H1 (cell line): ENCODE data around the gene HNRNPH2. TPM values are rescaled to one million over a fixed set of nuclear protein-coding genes. Genes with fewer than 3 reads are reported as not detected.

Experiments
- CTCF ChIA-PET: fragments of 300-600 bp; sonication (Branson Sonifier 250); formaldehyde crosslinking; loops from one replicate; lab custom pipeline; 2021; ENCODE audit not compliant: partially characterized antibody; lab: Charles Lee
- POLR2A ChIA-PET: fragments of 300-600 bp; sonication (Branson Sonifier 250); formaldehyde crosslinking; loops from one replicate; lab custom pipeline; 2021; ENCODE audit warnings: inconsistent platforms; ENCODE audit not compliant: partially characterized antibody; lab: Charles Lee
- DNase-seq, 2 experiments: peaks; one replicate each; pipeline versions ENCODE4 v3.0.0 to v3.0.0-alpha.2; 2010 to 2022; ENCODE audit warnings: low spot score in 2 of 2, low read depth in 1 of 2, mixed read lengths in 1 of 2
- FAIRE-seq: peaks from 2 replicates; lab custom pipeline; 2011; peaks lifted over from hg19 to GRCh38; lab: Jason Lieb, UNC
- H2AFZ ChIP-seq: 2 replicates; pipeline ENCODE4 v1.8.1; 2012; ENCODE audit warnings: low read length, inconsistent platforms
- H2AK5ac ChIP-seq: 2 replicates; pipeline ENCODE4 v1.6.1; 2013; ENCODE audit warnings: low read depth, low read length
- H2BK120ac ChIP-seq: replicated peaks from 2 replicates; pipeline ENCODE3; 2013; ENCODE audit warnings: low read depth, low read length, inconsistent platforms
- H2BK12ac ChIP-seq: 2 replicates; pipeline ENCODE4 v1.6.1; 2013; ENCODE audit warnings: low read depth, low read length
- H2BK15ac ChIP-seq: 2 replicates; pipeline ENCODE4 v1.6.1; 2013; ENCODE audit warnings: low read length
- H2BK20ac ChIP-seq: 2 replicates; pipeline ENCODE4 v1.6.1; 2013; ENCODE audit warnings: low read length
- H2BK5ac ChIP-seq: 2 replicates; pipeline ENCODE4 v1.6.1; 2013; ENCODE audit warnings: low read depth, low read length
- H3K14ac ChIP-seq: 2 replicates; pipeline ENCODE4 v1.6.1; 2013; ENCODE audit warnings: inconsistent platforms; ENCODE audit not compliant: insufficient read length
- H3K18ac ChIP-seq: 2 replicates; pipeline ENCODE4 v1.6.1; 2013; ENCODE audit warnings: low read length; ENCODE audit errors: extremely low read depth
- H3K23ac ChIP-seq: 2 replicates; pipeline ENCODE4 v1.6.1; 2013; ENCODE audit warnings: inconsistent platforms; ENCODE audit not compliant: insufficient read length
- H3K23me2 ChIP-seq: 2 replicates; pipeline ENCODE4 v1.6.1; 2013; ENCODE audit warnings: low read depth, low read length
- H3K27ac ChIP-seq: 2 replicates; pipeline ENCODE4 v1.6.1; 2011; ENCODE audit warnings: low read depth, low read length, inconsistent platforms
- H3K27me3 ChIP-seq, 4 experiments: replicated peaks in 1 of 4; 1 replicate in 1 of 4; 2 replicates in 3 of 4; pipeline versions ENCODE4 v1.6.1 to v1.8.1; 2011 to 2013; ENCODE audit warnings: low read length in 3 of 4, mild to moderate bottlenecking in 3 of 4, inconsistent platforms in 2 of 4, mixed read lengths in 2 of 4, moderate library complexity in 1 of 4; ENCODE audit not compliant: control insufficient read depth in 3 of 4, insufficient read depth in 3 of 4; ENCODE audit errors: extremely low read depth in 1 of 4
- H3K36me3 ChIP-seq, 4 experiments: 2 replicates each; pipeline versions ENCODE4 v1.6.1 to v1.8.1; 2011 to 2013; ENCODE audit warnings: mild to moderate bottlenecking in 4 of 4, low read length in 3 of 4, moderate library complexity in 2 of 4, control low read depth in 1 of 4, inconsistent platforms in 1 of 4; ENCODE audit not compliant: insufficient read depth in 4 of 4, control insufficient read depth in 2 of 4
- H3K4ac ChIP-seq: replicated peaks from 2 replicates; pipeline ENCODE3; 2013; ENCODE audit warnings: low read length, low read depth, mixed read lengths, inconsistent platforms; ENCODE audit not compliant: insufficient read length
- H3K4me1 ChIP-seq, 4 experiments: replicated peaks in 1 of 4; 1 replicate in 1 of 4; 2 replicates in 3 of 4; pipeline versions ENCODE4 v1.6.1 to v1.8.1; 2011 to 2013; ENCODE audit warnings: low read length in 3 of 4, inconsistent platforms in 2 of 4, mixed read lengths in 1 of 4; ENCODE audit not compliant: insufficient read depth in 4 of 4, control insufficient read depth in 3 of 4
- H3K4me2 ChIP-seq, 2 experiments: 2 replicates each; pipeline versions ENCODE4 v1.6.1 to v1.8.1; 2011 to 2013; ENCODE audit warnings: low read depth in 2 of 2, low read length in 2 of 2, control low read depth in 1 of 2, inconsistent platforms in 1 of 2, mild to moderate bottlenecking in 1 of 2; ENCODE audit not compliant: insufficient read depth in 1 of 2
- H3K4me3 ChIP-seq, 4 experiments: fragments of 200-600, 300-600 bp in 1 of 4; sonication (generic), shearing (Covaris generic), sonication (Bioruptor Twin) in 1 of 4; 2 replicates each; pipeline versions ENCODE4 v1.5.1 to v1.8.1; 2011 to 2016; ENCODE audit warnings: low read length in 4 of 4, low read depth in 3 of 4, control low read depth in 2 of 4, inconsistent platforms in 2 of 4, mild to moderate bottlenecking in 2 of 4, mixed read lengths in 1 of 4, moderate library complexity in 1 of 4; ENCODE audit not compliant: insufficient read depth in 2 of 4; ENCODE audit errors: extremely low read depth in 1 of 4
- H3K56ac ChIP-seq: replicated peaks from 2 replicates; pipeline ENCODE3; 2013; ENCODE audit warnings: low read depth, mild to moderate bottlenecking, mixed read lengths, low read length, inconsistent platforms; ENCODE audit not compliant: insufficient read length
- H3K79me1 ChIP-seq: 2 replicates; pipeline ENCODE4 v1.6.1; 2013; ENCODE audit warnings: low read depth, low read length, control low read depth
- H3K79me2 ChIP-seq, 2 experiments: 2 replicates each; pipeline versions ENCODE4 v1.6.1 to v1.8.1; 2012 to 2013; ENCODE audit warnings: low read length in 2 of 2, mild to moderate bottlenecking in 2 of 2, inconsistent platforms in 1 of 2; ENCODE audit not compliant: insufficient read depth in 2 of 2, control insufficient read depth in 1 of 2
- H3K9ac ChIP-seq, 4 experiments: replicated peaks in 1 of 4; 1 replicate in 1 of 4; 2 replicates in 3 of 4; pipeline versions ENCODE4 v1.6.1 to v1.8.1; 2011 to 2013; ENCODE audit warnings: low read depth in 3 of 4, low read length in 3 of 4, control low read depth in 2 of 4, mild to moderate bottlenecking in 2 of 4, moderate library complexity in 2 of 4, inconsistent platforms in 1 of 4; ENCODE audit errors: extremely low read depth in 1 of 4
- H3K9me3 ChIP-seq, 2 experiments: 2 replicates each; pipeline versions ENCODE4 v1.6.1 to v1.8.1; 2012 to 2013; ENCODE audit warnings: mild to moderate bottlenecking in 2 of 2, moderate library complexity in 2 of 2, control low read depth in 1 of 2, inconsistent platforms in 1 of 2, low read depth in 1 of 2, low read length in 1 of 2, mixed read lengths in 1 of 2; ENCODE audit not compliant: insufficient read depth in 2 of 2
- H4K20me1 ChIP-seq, 2 experiments: replicated peaks in 1 of 2; 2 replicates each; pipeline versions ENCODE3 to v1.8.1; 2011 to 2013; ENCODE audit warnings: inconsistent platforms in 2 of 2, low read length in 2 of 2, mild to moderate bottlenecking in 1 of 2; ENCODE audit not compliant: insufficient read depth in 2 of 2, control insufficient read depth in 1 of 2
- H4K5ac ChIP-seq: 2 replicates; pipeline ENCODE4 v1.6.1; 2013; ENCODE audit warnings: low read length, low read depth, mixed read lengths, inconsistent platforms; ENCODE audit not compliant: insufficient read length
- H4K8ac ChIP-seq: 2 replicates; pipeline ENCODE4 v1.8.0; 2013; ENCODE audit warnings: mild to moderate bottlenecking, moderate library complexity, low read length, inconsistent platforms; ENCODE audit not compliant: insufficient read depth; ENCODE audit errors: extremely low read depth
- H4K91ac ChIP-seq: replicated peaks from 2 replicates; pipeline ENCODE3; 2013; ENCODE audit warnings: low read length, mixed read lengths, inconsistent platforms; ENCODE audit not compliant: insufficient read length
- WGBS, 2 experiments: shearing (Covaris generic) in 1 of 2; methylation state at CpG; one replicate each; pipeline versions ENCODE4 v1.1.6 to v1.1.7; 2013 to 2015; ENCODE audit warnings: low lambda C conversion rate in 2 of 2, mixed read lengths in 2 of 2, inconsistent platforms in 1 of 2, low coverage in 1 of 2, missing lambda C conversion rate in 1 of 2; ENCODE audit not compliant: insufficient replicate concordance in 2 of 2, insufficient coverage in 1 of 2, insufficient read length in 1 of 2; ENCODE audit errors: extremely low coverage in 1 of 2, missing lambda C conversion rate in 1 of 2; 5-methylcytosine and 5-hydroxymethylcytosine counted together
- polyA plus RNA-seq, 7 experiments: library from polyadenylated mRNA; depleted of rRNA in 3 of 7; stranded (reverse) in 5 of 7; unstranded in 2 of 7; fragments of >200 nt in 5 of 7; fragments of 200-250 nt in 2 of 7; gene quantifications; 1 replicate in 5 of 7; 2 replicates in 1 of 7; 4 replicates in 1 of 7; pipeline versions ENCODE4 v1.2.1 to v1.2.3, GENCODE V29; 2011 to 2013; ENCODE audit warnings: missing spikeins in 2 of 7, mixed read lengths in 2 of 7
- total RNA-seq: library from RNA; stranded (reverse); fragmentation: NEBNext Ultra II Directional; extraction: Animal tissue kit (Norgen Biotek cat#: 25700); gene quantifications from 2 replicates; pipeline ENCODE4 v1.2.1, GENCODE V29; 2021

HNRNPH2 gene
- total and polyA plus RNA-seq, 2 of the 8 experiments (the other 6 are each of a cell fraction or from before 2014, with no cell fraction given): 27.7 to 66.7 TPM

DNA sequence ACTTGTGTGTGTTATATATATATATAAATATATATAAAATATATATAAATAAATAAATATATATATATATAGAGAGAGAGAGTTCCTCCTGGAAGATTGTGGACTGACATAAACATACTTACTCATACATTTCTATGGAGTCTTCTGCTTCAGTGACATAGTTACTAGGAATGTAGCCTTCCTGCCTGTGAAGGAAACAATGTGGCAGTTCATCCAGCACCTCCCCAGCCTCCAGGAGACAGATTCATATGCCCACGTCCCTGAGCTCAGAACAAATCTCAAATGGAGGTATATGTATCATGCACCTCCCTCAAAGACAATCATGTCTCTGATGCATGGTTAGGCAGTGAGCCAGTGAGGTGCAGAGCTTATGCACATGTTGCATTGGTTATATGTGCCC is 48.1 kb upstream of the HNRNPH2 start:
- no peak overlapping the region for H2AK5ac ChIP-seq
- ChIA-PET CTCF (interaction anchor here (0.7 kb wide), 1 partner anchor 24 kb away, joined by 3 read pairs; no protein-coding TSS in a partner anchor), POLR2A (interaction anchor here (1.5 kb wide), 1 partner anchor 31 kb away, joined by 5 read pairs; the partner anchor contains the start of gene RPL36A)
- H4K91ac ChIP-seq: no peak overlapping the region
- no peak overlapping the region for H3K27ac ChIP-seq
- no peak overlapping the region for H3K9ac ChIP-seq
- no peaks in the 10 kb centered on the region for H3K79me1 ChIP-seq
- no peak overlapping the region for H3K23ac ChIP-seq
- no peak overlapping the region for H2BK5ac ChIP-seq
- no peaks in the 10 kb centered on the region for H3K4me1 ChIP-seq
- 100% methylated on average over 1 of the region's 1 CpG; no CpG with 5 or more reads in 1 of the 2 experiments for WGBS, 2 experiments
- H3K4me3 ChIP-seq: no peak overlapping the region
- no peak overlapping the region for H2BK15ac ChIP-seq
- H2AFZ ChIP-seq: no peak overlapping the region
- no peak overlapping the region for H4K8ac ChIP-seq
- H3K36me3 ChIP-seq: no peaks in the 10 kb centered on the region
- H3K18ac ChIP-seq: no peak overlapping the region
- H2BK20ac ChIP-seq: no peak overlapping the region
- no peak overlapping the region for H4K5ac ChIP-seq
- DNase-seq (no peak), FAIRE-seq (no peak)
- H3K56ac ChIP-seq: no peak overlapping the region
- H3K23me2 ChIP-seq: no peaks in the 10 kb centered on the region
- no peak overlapping the region for H3K14ac ChIP-seq
- no peak overlapping the region for H3K4ac ChIP-seq
- H3K9me3 ChIP-seq: no peaks in the 10 kb centered on the region
- H3K27me3 ChIP-seq: no peaks in the 10 kb centered on the region
- H3K79me2 ChIP-seq: no peaks in the 10 kb centered on the region
- H3K4me2 ChIP-seq: no peak overlapping the region
- H2BK120ac ChIP-seq: no peak overlapping the region
- H2BK12ac ChIP-seq: no peak overlapping the region
- no peaks in the 10 kb centered on the region for H4K20me1 ChIP-seq
